ENCODE results near the gene RPS16. TPM values are rescaled to one million over a fixed set of nuclear protein-coding genes. Genes with fewer than 3 reads are reported as not detected.

Gene RPS16
- total and polyA plus RNA-seq, 2 experiments from 2014 or later, result 63.8 to 409 TPM

DNA sequence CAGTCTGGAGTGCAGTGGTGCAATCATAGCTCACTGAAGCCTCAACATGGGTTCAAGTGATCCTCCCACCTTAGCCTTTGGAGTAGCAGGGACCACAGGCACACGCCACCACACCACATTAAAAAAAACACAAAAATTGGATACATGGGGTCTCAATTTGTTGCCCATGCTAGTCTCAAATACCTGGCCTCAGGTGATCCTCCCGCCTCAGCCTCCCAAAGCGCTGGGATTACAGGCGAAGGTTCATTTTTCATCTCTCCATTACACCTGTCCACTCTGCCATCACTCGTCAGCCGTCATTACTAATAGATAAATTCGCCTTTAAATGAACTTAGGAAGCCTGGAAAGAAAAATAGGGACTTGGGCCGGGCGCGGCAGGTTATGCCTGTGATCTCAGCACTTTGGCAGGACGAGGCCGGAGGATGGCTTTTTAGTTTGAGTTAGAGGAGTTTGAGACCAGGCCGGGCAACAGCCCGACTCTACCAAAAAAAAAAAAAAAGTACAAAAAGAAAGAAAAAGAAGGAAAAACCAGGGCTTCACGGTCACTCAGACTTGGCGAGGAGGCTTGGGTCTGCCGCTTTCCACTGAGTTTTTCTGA is 8.9 kb upstream of the RPS16 start:
- Histone ChIP-seq H3K9me3 (ENCODE audit: low read depth) (no peaks in the 10 kb centered on the region), H2AFZ (peak overlapping the region; percentile 77), H3K4me1 (ENCODE audit: insufficient read depth) (peaks cover 19% of the 10 kb centered on the region), H3K9me2 (replicated peaks; ENCODE audit: insufficient read depth) (no peaks in the 10 kb centered on the region), H3K79me2 (peaks cover 50% of the 10 kb centered on the region), H3K27me3 (no peaks in the 10 kb centered on the region), H4K20me1 (ENCODE audit: insufficient read depth, poor library complexity, severe bottlenecking) (peaks cover 28% of the 10 kb centered on the region), H3K27ac (peak overlapping the region; percentile 95), H3K36me3 (replicated peaks; ENCODE audit: insufficient read depth, low read depth) (no peaks in the 10 kb centered on the region), H3K4me3 (peak overlapping the region; percentile 63), H3K4me2 (peak overlapping the region; percentile 96)
- WGBS (ENCODE audit: low lambda C conversion rate, missing lambda C conversion rate), result 12% methylated on average over 17 of the region's 17 CpGs
- no peak for TF ChIP-seq EZH2 (IDR thresholded peaks at IDR 0.05; ENCODE audit: borderline replicate concordance)
- TF ChIP-seq EZH2phosphoT487 (IDR thresholded peaks at IDR 0.05; ENCODE audit: low read depth, severe bottlenecking, unreplicated experiment), result no peak
- TF ChIP-seq, protein P1, sequence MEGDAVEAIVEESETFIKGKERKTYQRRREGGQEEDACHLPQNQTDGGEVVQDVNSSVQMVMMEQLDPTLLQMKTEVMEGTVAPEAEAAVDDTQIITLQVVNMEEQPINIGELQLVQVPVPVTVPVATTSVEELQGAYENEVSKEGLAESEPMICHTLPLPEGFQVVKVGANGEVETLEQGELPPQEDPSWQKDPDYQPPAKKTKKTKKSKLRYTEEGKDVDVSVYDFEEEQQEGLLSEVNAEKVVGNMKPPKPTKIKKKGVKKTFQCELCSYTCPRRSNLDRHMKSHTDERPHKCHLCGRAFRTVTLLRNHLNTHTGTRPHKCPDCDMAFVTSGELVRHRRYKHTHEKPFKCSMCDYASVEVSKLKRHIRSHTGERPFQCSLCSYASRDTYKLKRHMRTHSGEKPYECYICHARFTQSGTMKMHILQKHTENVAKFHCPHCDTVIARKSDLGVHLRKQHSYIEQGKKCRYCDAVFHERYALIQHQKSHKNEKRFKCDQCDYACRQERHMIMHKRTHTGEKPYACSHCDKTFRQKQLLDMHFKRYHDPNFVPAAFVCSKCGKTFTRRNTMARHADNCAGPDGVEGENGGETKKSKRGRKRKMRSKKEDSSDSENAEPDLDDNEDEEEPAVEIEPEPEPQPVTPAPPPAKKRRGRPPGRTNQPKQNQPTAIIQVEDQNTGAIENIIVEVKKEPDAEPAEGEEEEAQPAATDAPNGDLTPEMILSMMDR (IDR thresholded peaks at IDR 0.05; ENCODE audit: poor library complexity), result no peak
- DNase-seq (ENCODE audit: low spot score), result no peak

DNA sequence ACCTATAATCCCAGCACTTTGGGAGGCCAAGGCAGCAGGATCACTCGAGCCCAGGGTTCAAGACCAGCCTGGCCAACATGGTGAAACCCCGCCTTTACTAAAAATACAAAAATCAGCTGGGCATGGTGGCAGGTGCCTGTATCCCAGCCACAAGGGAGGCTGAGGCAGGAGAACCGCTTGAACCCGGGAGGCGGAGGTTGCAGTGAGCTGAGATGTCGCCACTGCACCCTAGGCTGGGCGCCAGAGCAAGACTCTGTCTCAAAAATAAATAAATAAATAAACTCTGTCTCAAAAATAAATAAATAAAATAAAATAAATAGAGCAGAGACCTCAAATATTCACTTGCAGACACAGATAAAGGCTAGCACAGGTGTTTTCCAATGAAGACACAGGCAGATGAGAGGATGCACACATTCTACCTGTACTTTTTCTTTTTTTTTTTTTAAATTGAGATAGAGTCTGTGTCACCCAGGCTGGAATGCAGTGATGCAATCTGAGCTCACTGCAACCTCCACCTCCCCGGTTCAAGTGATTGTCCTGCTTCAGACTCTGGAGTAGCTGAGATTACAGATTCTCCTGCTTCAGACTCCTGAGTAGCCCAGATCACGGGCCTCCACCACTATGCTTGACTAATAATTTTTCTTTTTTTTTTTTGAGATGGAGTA is 2.7 kb upstream of the RPS16 start:
- Histone ChIP-seq H3K27me3 (no peaks in the 10 kb centered on the region), H3K27ac (no peak overlapping the region), H4K20me1 (ENCODE audit: insufficient read depth, poor library complexity, severe bottlenecking) (peaks cover 18% of the 10 kb centered on the region), H2AFZ (no peak overlapping the region), H3K4me2 (no peak overlapping the region), H3K9me3 (ENCODE audit: low read depth) (no peaks in the 10 kb centered on the region), H3K36me3 (replicated peaks; ENCODE audit: insufficient read depth, low read depth) (peaks cover 5% of the 10 kb centered on the region), H3K4me3 (no peak overlapping the region), H3K79me2 (peaks cover 27% of the 10 kb centered on the region), H3K4me1 (ENCODE audit: insufficient read depth) (peaks cover 18% of the 10 kb centered on the region), H3K9me2 (replicated peaks; ENCODE audit: insufficient read depth) (no peaks in the 10 kb centered on the region)
- no peak for TF ChIP-seq EZH2 (IDR thresholded peaks at IDR 0.05; ENCODE audit: borderline replicate concordance)
- TF ChIP-seq, protein P1 (IDR thresholded peaks at IDR 0.05; ENCODE audit: poor library complexity), result no peak
- no peak for TF ChIP-seq EZH2phosphoT487 (IDR thresholded peaks at IDR 0.05; ENCODE audit: low read depth, severe bottlenecking, unreplicated experiment)
- WGBS (ENCODE audit: low lambda C conversion rate, missing lambda C conversion rate), result 82% methylated on average over 9 of the region's 9 CpGs
- DNase-seq (ENCODE audit: low spot score), result peak; percentile 28

DNA sequence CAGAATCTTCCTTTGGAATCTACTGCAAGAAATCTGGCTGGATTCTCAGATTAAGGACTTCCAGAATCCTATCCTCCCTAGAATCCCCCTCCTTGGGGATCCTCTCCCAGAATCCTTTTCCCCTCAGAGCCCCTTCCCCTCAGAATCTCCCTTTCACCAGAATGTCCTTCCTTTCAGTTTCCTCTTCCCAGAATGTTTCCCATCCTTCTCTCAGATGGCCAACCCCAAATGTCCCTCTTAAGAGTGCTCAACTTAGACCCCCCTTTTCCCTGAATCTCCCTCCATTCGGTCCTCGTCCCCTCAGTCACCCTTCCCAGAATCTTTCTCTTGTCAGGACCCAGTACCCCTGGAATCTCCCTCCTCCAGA is 584 bp upstream of the RPS16 start:
- DNase-seq (ENCODE audit: low spot score), result no peak
- Histone ChIP-seq H3K9me2 (replicated peaks; ENCODE audit: insufficient read depth) (no peaks in the 10 kb centered on the region), H3K9me3 (ENCODE audit: low read depth) (no peaks in the 10 kb centered on the region), H2AFZ (no peak overlapping the region), H3K27me3 (no peaks in the 10 kb centered on the region), H3K79me2 (peaks cover 28% of the 10 kb centered on the region), H3K4me1 (ENCODE audit: insufficient read depth) (peaks cover 18% of the 10 kb centered on the region), H3K36me3 (replicated peaks; ENCODE audit: insufficient read depth, low read depth) (peaks cover 5% of the 10 kb centered on the region), H3K27ac (peak overlapping the region; percentile 92), H3K4me3 (peak overlapping the region; percentile 26), H4K20me1 (ENCODE audit: insufficient read depth, poor library complexity, severe bottlenecking) (peaks cover 18% of the 10 kb centered on the region), H3K4me2 (peak overlapping the region; percentile 84)
- 0% methylated on average over 2 of the region's 2 CpGs for WGBS (ENCODE audit: low lambda C conversion rate, missing lambda C conversion rate)
- TF ChIP-seq, protein P1 (IDR thresholded peaks at IDR 0.05; ENCODE audit: poor library complexity), result no peak
- TF ChIP-seq EZH2phosphoT487 (IDR thresholded peaks at IDR 0.05; ENCODE audit: low read depth, severe bottlenecking, unreplicated experiment) (no peak), EZH2 (IDR thresholded peaks at IDR 0.05; ENCODE audit: borderline replicate concordance) (no peak)

All from hepatocyte (in vitro differentiated cells).